HEK293T (cell line): ENCODE data around the gene SEC23A.

Experiments
- CTCF ChIA-PET: fragments of 350-600 bp; formaldehyde crosslinking; extraction: SDS; loops from one replicate; lab custom pipeline; 2021; ENCODE audit warnings: antibody characterized with exemption, inconsistent platforms; lab: Yijun Ruan, JAX
- POLR2A ChIA-PET: fragments of 350-600 bp; formaldehyde crosslinking; extraction: SDS; loops from one replicate; lab custom pipeline; 2020; ENCODE audit warnings: antibody characterized with exemption, inconsistent platforms; lab: Yijun Ruan, JAX
- DNase-seq: peaks from one replicate; pipeline ENCODE4 v3.0.0; 2012; ENCODE audit warnings: mixed read lengths; ENCODE audit errors: extremely low spot score
- ARNT ChIP-seq: fragments of 450-650 bp; IDR thresholded peaks from 2 replicates; pipeline ENCODE4 v1.6.1; 2017; ENCODE audit warnings: mild to moderate bottlenecking
- BHLHE40 ChIP-seq: fragments of 450-650 bp; IDR thresholded peaks from 2 replicates; pipeline ENCODE4 v1.6.1; 2016; ENCODE audit warnings: mild to moderate bottlenecking, moderate library complexity, borderline replicate concordance
- CTBP1 ChIP-seq: fragments of 450-650 bp; IDR thresholded peaks from 2 replicates; pipeline ENCODE4 v1.6.1; 2016; ENCODE audit warnings: borderline replicate concordance
- ELF4 ChIP-seq: fragments of 450-650 bp; IDR thresholded peaks from 2 replicates; pipeline ENCODE4 v1.6.1; 2017; ENCODE audit warnings: antibody characterized with exemption
- FOXA1 ChIP-seq: fragments of 450-650 bp; IDR thresholded peaks from 2 replicates; pipeline ENCODE4 v1.6.1; 2016; ENCODE audit warnings: mild to moderate bottlenecking
- FOXK2 ChIP-seq: fragments of 450-650 bp; IDR thresholded peaks from 2 replicates; pipeline ENCODE4 v1.6.1; 2016; ENCODE audit warnings: mild to moderate bottlenecking
- FOXM1 ChIP-seq: fragments of 450-650 bp; IDR thresholded peaks from 2 replicates; pipeline ENCODE4 v1.6.1; 2017; ENCODE audit warnings: mild to moderate bottlenecking, borderline replicate concordance
- HDGF ChIP-seq: fragments of 450-650 bp; IDR thresholded peaks from 2 replicates; pipeline ENCODE4 v1.6.1; 2017; ENCODE audit warnings: antibody characterized with exemption, borderline replicate concordance
- L3MBTL2 ChIP-seq: fragments of 450-650 bp; conservative IDR thresholded peaks from 2 replicates; pipeline ENCODE4 v1.6.1; 2016; ENCODE audit warnings: mild to moderate bottlenecking
- LEF1 ChIP-seq: fragments of 450-650 bp; IDR thresholded peaks from 2 replicates; pipeline ENCODE4 v1.6.1; 2017; ENCODE audit warnings: mild to moderate bottlenecking, borderline replicate concordance
- NFRKB ChIP-seq: fragments of 450-650 bp; IDR thresholded peaks from 2 replicates; pipeline ENCODE4 v1.6.1; 2016; ENCODE audit warnings: mild to moderate bottlenecking, moderate library complexity
- SP1 ChIP-seq: fragments of 450-650 bp; IDR thresholded peaks from 2 replicates; pipeline ENCODE4 v1.6.1; 2017
- SUZ12 ChIP-seq: fragments of 450-650 bp; IDR thresholded peaks from 2 replicates; pipeline ENCODE4 v1.6.1; 2016; ENCODE audit warnings: mild to moderate bottlenecking
- TARDBP ChIP-seq: fragments of 450-650 bp; IDR thresholded peaks from 2 replicates; pipeline ENCODE4 v1.6.1; 2016
- ZNF384 ChIP-seq: fragments of 450-650 bp; IDR thresholded peaks from 2 replicates; pipeline ENCODE4 v1.6.1; 2016
- TF ChIP-seq, protein P1 (sequence below): fragments of 450-650 bp; IDR thresholded peaks from 2 replicates; pipeline ENCODE4 v1.6.1; 2016

Gene SEC23A

DNA sequence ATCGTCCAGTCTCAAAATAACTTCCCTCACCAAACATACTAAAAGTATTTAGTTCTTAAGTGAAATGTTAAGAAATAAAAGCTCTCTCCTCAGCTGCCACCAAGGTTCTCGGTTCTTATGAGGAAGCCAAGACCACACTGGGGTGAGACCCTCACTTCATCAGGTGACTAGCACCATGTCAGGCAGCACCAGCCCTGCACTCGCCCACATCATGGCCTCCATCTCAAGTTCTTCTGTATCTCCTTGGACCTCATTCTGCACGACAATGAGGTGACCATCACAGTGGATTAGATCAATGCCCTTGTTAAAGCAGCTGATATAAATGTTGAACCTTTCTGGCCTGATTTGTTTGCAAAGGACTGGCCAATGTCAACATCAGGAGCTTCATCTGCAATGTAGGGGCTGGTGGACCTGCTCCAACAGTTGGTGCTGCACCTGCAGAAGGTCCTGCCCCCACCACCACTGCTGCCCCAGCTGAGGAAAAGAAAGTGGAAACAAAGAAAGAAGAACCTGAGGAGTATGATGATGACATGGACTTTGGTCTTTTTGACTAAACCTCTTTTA lies 12.4 kb downstream of the SEC23A start:
- ChIA-PET CTCF (no interaction called here), POLR2A (interaction anchor here (0.8 kb wide), 1 partner anchor 12 kb away, joined by 3 read pairs; the partner anchor contains the start of gene SEC23A)
- TF ChIP-seq ELF4 = no peak
- no peak for TF ChIP-seq LEF1
- no peak for TF ChIP-seq L3MBTL2
- no peak for TF ChIP-seq TARDBP
- no peak for TF ChIP-seq ZNF384
- no peak for TF ChIP-seq FOXA1
- no peak for TF ChIP-seq NFRKB
- TF ChIP-seq BHLHE40 = no peak
- TF ChIP-seq SP1 = no peak
- TF ChIP-seq FOXM1 = no peak
- TF ChIP-seq FOXK2 = no peak
- no peak for DNase-seq

DNA sequence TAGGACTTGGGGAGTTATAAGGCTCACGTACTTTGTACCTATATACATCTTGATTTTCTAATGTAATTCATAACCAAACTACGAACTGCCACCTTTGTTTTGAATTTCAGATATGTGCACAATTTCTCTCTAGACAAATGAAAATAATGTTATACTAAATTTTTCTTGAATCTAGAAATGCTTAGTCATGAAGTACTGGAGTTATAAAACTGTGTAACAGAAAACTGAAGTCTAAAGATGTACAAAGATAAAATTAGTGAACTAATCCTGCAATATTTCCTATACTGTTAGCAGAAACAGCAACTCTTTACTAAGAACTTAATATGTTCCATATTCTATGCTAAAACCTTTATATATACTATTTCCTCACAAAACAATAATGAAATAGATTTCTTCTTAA lies 15.5 kb downstream of the SEC23A start:
- POLR2A ChIA-PET = no interaction called here
- CTCF ChIA-PET = no interaction called here
- TF ChIP-seq BHLHE40 = no peak
- no peak for TF ChIP-seq ZNF384
- no peak for DNase-seq

- POLR2A ChIA-PET = no interaction called here
- DNase-seq = no peak
- CTCF ChIA-PET = no interaction called here
- TF ChIP-seq L3MBTL2 (no peak), NFRKB (no peak), CTBP1 (no peak), LEF1 (no peak), FOXM1 (no peak), ELF4 (no peak), HDGF (no peak), TARDBP (no peak), FOXK2 (no peak), ARNT (no peak), ZNF384 (no peak), BHLHE40 (no peak), FOXA1 (no peak), SUZ12 (no peak), SP1 (no peak)
- TF ChIP-seq, protein P1, sequence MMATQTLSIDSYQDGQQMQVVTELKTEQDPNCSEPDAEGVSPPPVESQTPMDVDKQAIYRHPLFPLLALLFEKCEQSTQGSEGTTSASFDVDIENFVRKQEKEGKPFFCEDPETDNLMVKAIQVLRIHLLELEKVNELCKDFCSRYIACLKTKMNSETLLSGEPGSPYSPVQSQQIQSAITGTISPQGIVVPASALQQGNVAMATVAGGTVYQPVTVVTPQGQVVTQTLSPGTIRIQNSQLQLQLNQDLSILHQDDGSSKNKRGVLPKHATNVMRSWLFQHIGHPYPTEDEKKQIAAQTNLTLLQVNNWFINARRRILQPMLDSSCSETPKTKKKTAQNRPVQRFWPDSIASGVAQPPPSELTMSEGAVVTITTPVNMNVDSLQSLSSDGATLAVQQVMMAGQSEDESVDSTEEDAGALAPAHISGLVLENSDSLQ = no peak
Observed at GRCh38 chr14:39085933-39086332, 17.1 kb downstream of the SEC23A start.

- CTCF ChIA-PET = no interaction called here
- TF ChIP-seq LEF1 (no peak), CTBP1 (no peak), NFRKB (no peak), ELF4 (no peak), BHLHE40 (no peak), ZNF384 (no peak), TARDBP (no peak), HDGF (no peak), FOXK2 (no peak), SP1 (no peak), L3MBTL2 (no peak), FOXM1 (no peak), SUZ12 (no peak), ARNT (no peak), FOXA1 (no peak)
- TF ChIP-seq, protein P1 = no peak
- DNase-seq = no peak
- POLR2A ChIA-PET = interaction anchor here (2.2 kb wide), 1 partner anchor 20 kb away, joined by 7 read pairs; the partner anchor contains the start of gene SEC23A
Observed at GRCh38 chr14:39083127-39083526, 19.9 kb downstream of the SEC23A start.

DNA sequence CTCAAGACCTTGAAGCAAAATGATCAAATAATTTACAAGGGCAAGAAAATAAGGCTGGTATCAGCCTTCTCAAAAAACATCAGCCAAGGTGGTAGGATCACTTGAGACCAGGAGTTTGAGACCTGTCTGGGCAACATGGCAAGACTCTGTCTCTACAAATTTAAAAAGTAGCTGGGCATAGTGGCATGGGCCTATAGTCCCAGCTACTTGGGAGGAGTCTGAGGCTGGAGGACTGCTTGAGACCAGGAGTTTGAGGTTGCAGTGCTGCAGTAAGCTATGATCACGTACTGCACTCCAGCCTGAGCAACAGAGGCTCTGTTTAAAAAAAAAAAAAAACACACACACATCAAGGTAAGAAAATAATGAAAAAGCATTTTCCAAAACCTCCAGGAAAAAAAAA lies 22.1 kb downstream of the SEC23A start:
- POLR2A ChIA-PET = interaction anchor here (1.2 kb wide), 1 partner anchor 22 kb away, joined by 4 read pairs; the partner anchor contains the start of gene SEC23A
- CTCF ChIA-PET = interaction anchor here (1.1 kb wide), 1 partner anchor 47 kb away, joined by 3 read pairs; no protein-coding TSS in a partner anchor
- TF ChIP-seq SUZ12 (no peak), NFRKB (no peak), ZNF384 (no peak), LEF1 (no peak), FOXA1 (no peak), ARNT (no peak), ELF4 (no peak), L3MBTL2 (no peak), FOXM1 (no peak), SP1 (no peak), TARDBP (no peak), HDGF (no peak)
- TF ChIP-seq, protein P1 = no peak
- no peak for DNase-seq

- ChIA-PET POLR2A (no interaction called here), CTCF (no interaction called here)
- DNase-seq = no peak
- TF ChIP-seq TARDBP = no peak
- TF ChIP-seq L3MBTL2 = no peak
- no peak for TF ChIP-seq SUZ12
- no peak for TF ChIP-seq CTBP1
- TF ChIP-seq NFRKB = no peak
- no peak for TF ChIP-seq SP1
- TF ChIP-seq, protein P1 = no peak
Observed at GRCh38 chr14:39071096-39071495, 31.9 kb downstream of the SEC23A start.
